Colonic mucosa (tissue), 4 donors: Measurements from ENCODE around the gene IDUA. TPM values are rescaled to one million over a fixed set of nuclear protein-coding genes. Genes with fewer than 3 reads are reported as not detected.

Experiments
- DNase-seq: peaks from one replicate; pipeline ENCODE4 v3.0.0-alpha.2; 2020
- H3K27ac ChIP-seq: fragments of 200-600 bp; one replicate; pipeline ENCODE4 v1.8.0; 2021
- H3K27me3 ChIP-seq: fragments of 200-600 bp; one replicate; pipeline ENCODE4 v1.8.0; 2021
- H3K36me3 ChIP-seq: fragments of 200-600 bp; one replicate; pipeline ENCODE4 v1.8.0; 2021
- H3K4me1 ChIP-seq: fragments of 200-600 bp; one replicate; pipeline ENCODE4 v1.8.0; 2021; ENCODE audit warnings: mild to moderate bottlenecking
- H3K4me3 ChIP-seq: fragments of 200-600 bp; one replicate; pipeline ENCODE4 v1.8.0; 2021
- H3K9ac ChIP-seq, 2 donors: one replicate each; pipeline ENCODE4 v1.7.0; 2013; ENCODE audit warnings: control low read depth in 2 of 2, low read depth in 2 of 2, low read length in 2 of 2
- H3K9me3 ChIP-seq: fragments of 200-600 bp; one replicate; pipeline ENCODE4 v1.8.0; 2021
- CTCF ChIP-seq: fragments of 200-600 bp; IDR thresholded peaks from one replicate; pipeline ENCODE4 v1.8.0; 2022; ENCODE audit warnings: antibody characterized with exemption, mild to moderate bottlenecking
- intact Hi-C: fragments of 100-400 bp; cut with DNase I; formaldehyde crosslinking; loops from one replicate; pipeline ENCODE4 v1.14.1; 2022
- total RNA-seq, 2 donors: library from RNA; stranded (reverse); fragmentation: NEBNext Ultra II Directional in 1 of 2; extraction: Animal tissue kit (Norgen Biotek cat#: 25700) in 1 of 2; gene quantifications; one replicate each; pipeline ENCODE4 v1.2.1, GENCODE V29; 2021
- donor health status: healthy.
- donor health status: DM: no; HTN: no; CAD: no.
- donor health status: DM: no; HTN: no; CAD: no.

Gene IDUA
- total RNA-seq, 2 donors from 2014 or later = 18.8 to 22.4 TPM

- Histone ChIP-seq H3K27ac (peak overlapping the region; percentile 72), H3K4me1 (peaks cover 7% of the 10 kb centered on the region), H3K9me3 (no peaks in the 10 kb centered on the region), H3K36me3 (no peaks in the 10 kb centered on the region), H3K9ac (peak overlapping the region; percentile 70 to 84), H3K4me3 (peak overlapping the region; percentile 59), H3K27me3 (peaks cover 14% of the 10 kb centered on the region)
- intact Hi-C loops = no loop called here
- TF ChIP-seq CTCF = no peak
- DNase-seq = peak; percentile 84
Observed at GRCh38 chr4:1009542-1010394, 22.9 kb downstream of the IDUA start.

- peak overlapping the region; percentile 72 for H3K27ac ChIP-seq
- intact Hi-C loops = no loop called here
- peak overlapping the region; percentile 57 for H3K4me3 ChIP-seq
- no peaks in the 10 kb centered on the region for H3K36me3 ChIP-seq
- H3K9me3 ChIP-seq = no peaks in the 10 kb centered on the region
- peaks cover 7% of the 10 kb centered on the region for H3K4me1 ChIP-seq
- H3K27me3 ChIP-seq = peaks cover 8% of the 10 kb centered on the region
- peak; percentile 68 for DNase-seq
- no peak for TF ChIP-seq CTCF
- peak overlapping the region; percentile 60 to 70 for H3K9ac ChIP-seq
Observed at GRCh38 chr4:1010395-1011021, 23.7 kb downstream of the IDUA start.

- Histone ChIP-seq H3K4me1 (peaks cover 7% of the 10 kb centered on the region), H3K9ac (peak within 1 kb of the TSS; percentile 63 to 70), H3K9me3 (no peaks in the 10 kb centered on the region), H3K27me3 (peaks cover 6% of the 10 kb centered on the region), H3K36me3 (no peaks in the 10 kb centered on the region), H3K27ac (peak within 1 kb of the TSS; percentile 72), H3K4me3 (peak within 1 kb of the TSS; percentile 57)
- no peak for TF ChIP-seq CTCF
- intact Hi-C loops = no loop called here
- peak; percentile 96 for DNase-seq
Observed at GRCh38 chr4:1011022-1011665, 24.3 kb downstream of the IDUA start, which contains the start of gene FGFRL1. FGFRL1 (plus strand) TSS chr4:1011626; CDS start chr4:1012486, 860 bp downstream.

GRCh38 chr4:1011666-1012033 lies 24.8 kb downstream of the IDUA start:
- DNase-seq = no peak
- no peak for TF ChIP-seq CTCF
- peaks cover 6% of the 10 kb centered on the region for H3K27me3 ChIP-seq
- H3K27ac ChIP-seq = no peak overlapping the region
- no peak overlapping the region for H3K4me3 ChIP-seq
- intact Hi-C loops = no loop called here
- no peak overlapping the region for H3K9ac ChIP-seq
- H3K36me3 ChIP-seq = no peaks in the 10 kb centered on the region
- peaks cover 7% of the 10 kb centered on the region for H3K4me1 ChIP-seq
- no peaks in the 10 kb centered on the region for H3K9me3 ChIP-seq

GRCh38 chr4:1012034-1012739 lies 25.3 kb downstream of the IDUA start:
- H3K4me1 ChIP-seq = peaks cover 7% of the 10 kb centered on the region
- peak overlapping the region; percentile 53 for H3K4me3 ChIP-seq
- no peaks in the 10 kb centered on the region for H3K36me3 ChIP-seq
- H3K9me3 ChIP-seq = no peaks in the 10 kb centered on the region
- intact Hi-C loops = no loop called here
- H3K9ac ChIP-seq = no peak overlapping the region
- no peak for TF ChIP-seq CTCF
- peak; percentile 71 for DNase-seq
- no peak overlapping the region for H3K27ac ChIP-seq
- peaks cover 6% of the 10 kb centered on the region for H3K27me3 ChIP-seq
